GM19099 (cell line): ENCODE data around the gene SUCNR1.

Source experiments
- POLR2A ChIP-seq: IDR thresholded peaks from 3 replicates; pipeline ENCODE4 v1.6.1; 2011; ENCODE audit warnings: low read depth; ENCODE audit not compliant: insufficient read length; ENCODE audit errors: extremely low read depth

The SUCNR1 gene, protein sequence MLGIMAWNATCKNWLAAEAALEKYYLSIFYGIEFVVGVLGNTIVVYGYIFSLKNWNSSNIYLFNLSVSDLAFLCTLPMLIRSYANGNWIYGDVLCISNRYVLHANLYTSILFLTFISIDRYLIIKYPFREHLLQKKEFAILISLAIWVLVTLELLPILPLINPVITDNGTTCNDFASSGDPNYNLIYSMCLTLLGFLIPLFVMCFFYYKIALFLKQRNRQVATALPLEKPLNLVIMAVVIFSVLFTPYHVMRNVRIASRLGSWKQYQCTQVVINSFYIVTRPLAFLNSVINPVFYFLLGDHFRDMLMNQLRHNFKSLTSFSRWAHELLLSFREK

DNA sequence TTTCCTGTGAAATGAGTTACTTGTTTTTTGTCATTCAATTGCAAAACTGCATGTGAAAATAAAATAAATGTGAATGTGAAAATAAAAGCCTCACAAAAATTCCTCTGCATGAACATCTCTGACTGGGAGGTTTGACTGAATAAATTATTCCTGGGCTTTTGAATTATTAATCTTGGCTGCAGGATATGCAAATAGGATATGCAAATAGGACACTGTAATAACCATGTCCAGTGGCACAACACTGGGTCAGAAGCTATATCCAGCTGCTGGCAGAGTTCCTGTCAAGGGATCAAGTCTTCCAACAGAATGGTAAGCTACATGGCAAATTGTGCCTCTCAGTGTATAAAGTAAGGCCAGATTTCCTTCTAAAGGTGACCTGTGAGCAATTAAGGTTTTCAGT is at the start of gene SUCNR1:
Gene SUCNR1, plus strand, starts transcription at position 246 of the 400 bp plus-strand sequence. CDS start 6,250 bp downstream, outside the sequence.
- TF ChIP-seq POLR2A: no peak

DNA sequence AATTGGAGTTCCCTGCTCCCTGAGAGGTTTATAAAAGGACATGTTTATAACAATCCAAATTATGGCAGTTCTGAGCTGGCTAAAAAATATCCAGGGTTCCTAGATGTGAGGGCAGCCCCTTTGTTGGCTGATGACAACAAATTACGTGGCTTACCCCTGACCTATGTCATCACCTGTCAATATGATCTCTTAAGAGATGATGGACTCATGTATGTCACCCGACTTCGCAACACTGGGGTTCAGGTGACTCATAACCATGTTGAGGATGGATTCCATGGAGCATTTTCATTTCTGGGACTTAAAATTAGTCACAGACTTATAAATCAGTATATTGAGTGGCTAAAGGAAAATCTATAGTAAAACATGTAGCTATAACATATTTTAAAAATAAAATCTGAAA is 45.6 kb upstream of the SUCNR1 start:
- TF ChIP-seq POLR2A: no peak

DNA sequence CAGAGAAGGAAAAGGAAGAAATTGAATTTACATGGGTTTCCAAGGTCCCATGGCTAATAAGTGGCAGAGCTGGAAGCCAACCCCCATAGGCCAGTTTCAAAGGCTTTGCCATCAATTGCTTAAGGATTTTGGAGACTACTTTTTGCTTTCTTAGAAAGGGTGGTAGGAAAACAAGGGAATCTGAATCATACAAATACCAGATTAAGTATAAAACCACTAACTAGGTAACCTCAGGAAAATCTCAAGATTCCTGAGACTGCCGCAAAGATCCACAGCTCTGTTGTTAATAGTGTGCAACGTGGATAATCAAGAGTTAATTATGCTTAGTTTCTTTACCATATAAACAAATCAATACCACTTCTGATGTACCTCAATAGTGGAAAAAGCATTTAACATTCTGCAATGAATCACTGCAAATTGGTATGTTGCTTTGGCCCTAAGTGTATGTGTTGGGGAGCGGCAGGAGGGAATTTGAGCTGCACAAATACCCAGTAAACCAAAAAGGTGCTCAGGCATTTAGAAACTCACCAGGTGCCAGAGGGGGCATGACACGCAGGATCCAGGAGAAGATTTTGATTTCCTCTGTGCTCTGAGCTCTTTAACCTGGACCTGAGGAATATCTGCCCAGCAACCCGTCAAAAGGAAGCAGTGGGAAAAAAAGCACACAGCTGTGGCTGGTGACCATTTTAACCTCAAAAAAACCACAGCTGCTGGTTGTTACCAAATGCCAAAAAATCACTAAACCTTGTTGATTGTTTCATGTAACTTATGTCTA is 37.5 kb upstream of the SUCNR1 start:
- no peak for TF ChIP-seq POLR2A

DNA sequence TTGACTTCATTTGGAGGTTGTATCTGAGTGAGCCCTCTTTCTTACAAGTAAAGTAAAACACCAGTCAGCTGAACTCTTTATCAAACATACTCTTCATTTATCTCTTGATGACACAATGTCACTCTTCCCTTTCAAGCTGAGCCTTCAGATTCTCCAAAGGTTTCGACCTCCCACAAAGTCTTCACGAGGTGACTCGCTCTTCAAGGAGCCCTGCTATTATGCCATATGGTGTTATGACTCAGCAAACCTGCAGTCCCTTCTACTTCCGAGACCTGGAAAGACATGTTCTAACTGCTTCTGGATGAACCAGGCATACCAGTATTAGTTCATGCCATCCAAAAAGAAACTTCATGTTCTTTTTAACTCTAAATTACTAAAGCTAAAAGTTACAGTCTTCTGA is 36.4 kb upstream of the SUCNR1 start:
- TF ChIP-seq POLR2A: no peak

DNA sequence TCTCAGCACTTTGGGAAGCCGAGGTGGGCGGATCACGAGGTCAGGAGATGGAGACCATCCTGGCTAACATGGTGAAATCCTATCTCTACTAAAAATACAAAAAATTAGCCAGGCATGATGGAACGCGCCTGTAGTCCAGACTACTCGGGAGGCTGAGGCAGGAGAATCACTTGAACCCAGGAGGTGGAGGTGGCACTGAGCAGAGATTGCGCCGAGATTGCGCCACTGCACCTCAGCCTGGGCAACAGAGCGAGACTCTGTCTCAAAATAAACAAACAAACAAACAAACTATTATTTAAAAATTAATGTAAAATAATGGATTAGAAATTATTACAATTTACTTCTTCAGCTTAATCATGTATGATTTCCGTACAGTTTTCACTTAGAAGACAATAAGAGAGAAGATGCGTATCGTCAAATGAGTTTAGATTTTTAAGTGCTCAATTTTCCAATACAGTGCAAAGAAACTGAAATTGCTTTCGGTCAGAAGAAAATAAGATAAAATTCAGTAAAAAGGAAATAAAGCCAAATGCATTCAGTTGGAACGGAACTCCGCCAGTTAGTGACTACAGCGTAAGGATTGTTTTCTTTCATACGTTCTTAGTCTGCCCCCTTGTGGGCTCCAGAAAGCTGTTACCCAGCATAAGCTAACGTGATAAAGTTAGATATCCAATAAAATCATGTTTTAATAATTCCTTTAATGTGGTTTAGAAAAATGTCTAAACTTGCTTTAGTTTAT is 34.7 kb upstream of the SUCNR1 start:
- TF ChIP-seq POLR2A: no peak

DNA sequence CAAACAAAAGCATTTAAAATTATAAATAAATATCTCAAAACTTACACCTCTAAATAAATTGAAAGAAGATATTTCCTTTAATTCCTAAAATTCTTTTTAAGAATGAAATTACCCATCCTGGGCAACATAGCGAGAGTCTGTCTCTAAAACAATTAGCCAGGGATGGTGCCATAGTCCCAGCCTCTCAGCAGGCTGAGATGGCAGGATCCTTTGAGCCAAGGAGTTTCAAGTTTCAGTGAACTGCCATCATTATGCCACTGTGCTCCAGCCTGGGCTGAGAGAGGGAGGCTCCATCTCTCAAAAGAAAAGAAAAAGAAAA is 34.2 kb upstream of the SUCNR1 start:
- TF ChIP-seq POLR2A: no peak

DNA sequence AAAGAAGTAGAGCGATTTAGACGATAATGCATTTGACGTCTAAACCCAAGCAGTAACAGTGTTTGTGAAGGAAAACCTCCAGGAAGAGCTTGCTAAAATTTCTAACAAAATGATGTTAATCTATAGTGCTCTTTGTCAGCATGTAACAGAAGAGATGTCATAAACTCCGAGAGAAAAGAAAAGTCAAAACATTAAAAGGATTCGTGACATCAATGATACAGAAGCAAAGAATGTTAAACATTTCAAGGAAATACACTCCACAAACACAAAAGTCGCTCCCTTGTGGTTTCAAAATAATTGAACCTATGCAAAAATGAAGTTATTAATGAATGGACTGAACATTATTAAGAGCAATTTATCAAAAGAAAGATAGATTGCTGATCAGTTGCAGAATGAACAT is 31.6 kb upstream of the SUCNR1 start:
- TF ChIP-seq POLR2A: no peak

DNA sequence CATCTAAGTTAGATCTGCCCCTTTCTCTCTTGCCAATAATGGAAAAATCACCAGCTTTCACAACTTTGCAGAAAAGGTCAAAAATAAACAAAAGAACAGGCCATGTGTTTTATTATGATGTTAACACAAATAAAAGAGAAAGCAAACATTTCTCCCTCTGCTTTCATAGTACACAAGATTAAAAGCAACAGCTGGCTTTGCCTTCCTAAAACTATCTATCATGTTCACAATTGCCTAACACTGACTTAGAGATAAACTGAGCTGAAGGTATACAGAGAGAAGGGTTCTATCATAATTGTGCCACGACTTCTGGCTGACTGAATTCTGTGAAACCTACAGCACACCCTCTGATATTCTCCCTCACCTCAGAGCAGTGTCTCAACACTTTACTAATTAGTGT is 30.2 kb upstream of the SUCNR1 start:
- TF ChIP-seq POLR2A: no peak

DNA sequence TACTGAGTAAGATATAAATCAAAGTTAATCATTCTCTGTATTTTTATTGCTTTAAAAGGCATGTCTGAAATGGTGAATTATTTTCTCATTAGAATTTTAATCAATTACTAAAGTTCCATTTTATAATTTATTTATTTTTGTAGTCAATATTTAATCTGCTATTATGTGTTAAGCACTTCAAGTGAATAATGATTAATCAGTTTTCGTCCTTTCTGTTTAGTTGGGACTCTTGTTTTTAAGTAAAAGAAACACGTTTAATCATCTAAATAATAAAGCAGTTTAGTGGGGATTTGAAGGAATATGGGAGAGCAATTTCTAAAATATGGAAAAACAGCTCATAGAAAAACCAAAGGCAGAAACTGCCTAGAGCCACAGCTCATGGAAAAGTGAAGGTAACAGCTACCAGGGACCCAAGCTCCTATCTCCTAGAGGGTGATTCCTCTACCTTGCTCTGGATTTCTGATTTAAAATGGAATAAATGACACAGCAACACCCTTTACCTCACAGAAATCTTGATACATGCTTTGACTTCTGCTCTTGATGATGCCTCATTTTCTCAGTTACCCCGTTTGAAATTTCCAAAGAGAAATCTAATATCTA is 28.0 kb upstream of the SUCNR1 start:
- TF ChIP-seq POLR2A: no peak

DNA sequence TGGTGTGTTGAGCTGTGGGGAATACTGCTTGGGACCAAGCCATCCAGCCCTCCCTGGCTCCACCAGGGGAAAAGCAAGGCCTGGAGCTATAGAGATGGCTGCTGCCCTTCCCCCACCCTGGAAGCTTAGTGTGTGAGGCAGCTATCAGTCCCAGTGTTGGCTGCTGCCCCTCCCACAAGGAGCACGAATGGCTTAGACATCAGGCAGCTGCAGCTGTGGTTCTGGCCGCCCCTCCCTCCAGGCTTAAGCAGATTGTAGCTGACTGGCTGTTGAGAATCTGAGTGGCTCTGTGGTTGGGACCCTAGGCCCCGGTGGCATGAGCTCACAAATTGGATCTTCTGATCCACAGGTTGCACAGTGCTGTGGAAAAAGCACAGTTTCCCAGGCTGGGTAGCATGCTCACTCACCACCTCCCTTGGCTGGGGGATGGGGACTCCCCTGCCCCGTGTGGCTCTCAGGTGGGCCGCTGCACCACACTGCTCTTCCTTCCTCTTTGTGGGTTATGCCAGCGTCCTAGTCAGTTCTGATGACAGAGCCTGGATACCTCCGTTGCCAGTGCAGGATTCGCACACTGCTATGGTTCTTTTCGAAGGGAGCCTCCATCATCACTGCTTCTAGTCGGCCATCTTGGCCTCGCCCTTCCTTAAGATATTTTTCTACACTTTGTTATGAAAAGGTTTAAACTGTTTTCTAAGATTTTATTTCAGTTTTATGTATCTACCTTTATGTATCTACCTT is 21.2 kb upstream of the SUCNR1 start:
- TF ChIP-seq POLR2A: no peak

DNA sequence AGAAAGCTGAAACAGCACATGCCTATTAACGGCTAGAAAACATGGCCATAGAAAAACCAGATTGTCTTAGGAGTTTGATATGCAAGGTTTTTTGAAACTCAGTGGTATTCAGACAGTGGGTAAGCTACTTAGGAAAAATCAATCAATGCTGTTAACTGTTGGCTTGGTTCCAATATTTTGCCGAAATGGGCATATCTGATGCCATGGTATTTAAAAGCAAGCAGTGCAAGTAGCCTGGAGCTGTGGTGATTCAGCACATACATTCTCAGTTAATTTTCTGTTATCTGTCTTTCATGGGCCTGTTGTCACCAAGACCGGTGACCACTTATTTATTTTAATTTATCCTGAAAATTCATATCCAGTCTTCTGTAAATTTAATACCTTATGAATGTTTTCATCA is 17.3 kb upstream of the SUCNR1 start:
- no peak for TF ChIP-seq POLR2A

DNA sequence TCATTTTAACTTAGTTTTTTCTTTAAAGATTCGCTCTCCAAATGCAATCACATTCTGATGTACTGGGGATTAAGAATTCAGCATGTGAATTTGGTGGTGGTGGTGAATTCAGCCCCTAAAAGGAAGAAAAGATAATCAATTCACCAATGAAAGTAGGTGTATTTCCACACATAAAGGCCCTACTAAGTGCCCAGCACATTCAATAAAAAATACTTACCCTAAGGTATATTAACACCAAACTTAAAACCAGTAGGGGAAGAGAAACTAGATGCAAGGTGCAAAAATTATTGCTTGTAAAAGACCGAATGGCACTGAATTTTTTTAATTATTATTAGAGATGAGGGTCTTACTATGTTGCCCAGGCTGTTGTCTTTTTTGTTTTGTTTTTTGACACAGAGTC is 16.8 kb upstream of the SUCNR1 start:
- no peak for TF ChIP-seq POLR2A

DNA sequence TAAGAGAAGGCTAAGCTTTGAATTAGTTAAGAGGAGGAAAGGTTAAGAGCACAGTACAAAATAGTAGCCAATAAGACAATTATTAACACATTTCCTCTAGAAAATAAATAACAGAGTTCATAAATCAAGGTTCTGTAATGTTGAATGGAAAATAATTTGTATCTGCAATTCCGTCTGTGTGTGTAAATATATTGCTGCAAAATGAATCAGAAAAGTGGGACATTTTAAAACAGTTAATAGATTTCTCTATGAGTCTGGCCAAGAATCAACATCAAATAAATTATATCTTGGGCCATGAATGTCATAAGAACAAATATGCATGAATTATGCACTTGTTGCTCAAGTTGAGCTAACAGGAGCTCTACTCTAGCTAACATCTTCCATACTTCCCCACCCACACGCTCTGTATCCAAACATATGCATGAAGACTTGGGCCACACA is 14.2 kb upstream of the SUCNR1 start:
- TF ChIP-seq POLR2A: no peak

DNA sequence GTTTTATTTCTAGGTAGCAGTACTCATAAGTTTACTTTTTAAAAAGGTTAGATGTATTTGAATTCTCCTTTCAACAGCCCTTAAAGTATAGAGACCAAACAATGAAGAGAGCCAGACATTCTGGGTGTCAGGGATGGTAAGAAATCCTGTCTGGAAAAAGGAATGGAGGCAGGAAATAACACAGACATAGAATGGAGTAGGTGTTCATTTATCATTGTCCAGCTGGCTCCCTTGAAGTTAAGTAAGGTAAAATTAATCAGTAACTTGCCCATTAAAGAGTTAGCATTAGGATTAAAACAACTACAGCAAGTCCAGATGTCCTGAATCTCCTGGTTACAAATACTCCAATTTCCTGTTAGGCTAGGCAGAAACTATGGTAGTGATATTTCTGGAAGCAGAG is 13.5 kb upstream of the SUCNR1 start:
- TF ChIP-seq POLR2A: no peak

DNA sequence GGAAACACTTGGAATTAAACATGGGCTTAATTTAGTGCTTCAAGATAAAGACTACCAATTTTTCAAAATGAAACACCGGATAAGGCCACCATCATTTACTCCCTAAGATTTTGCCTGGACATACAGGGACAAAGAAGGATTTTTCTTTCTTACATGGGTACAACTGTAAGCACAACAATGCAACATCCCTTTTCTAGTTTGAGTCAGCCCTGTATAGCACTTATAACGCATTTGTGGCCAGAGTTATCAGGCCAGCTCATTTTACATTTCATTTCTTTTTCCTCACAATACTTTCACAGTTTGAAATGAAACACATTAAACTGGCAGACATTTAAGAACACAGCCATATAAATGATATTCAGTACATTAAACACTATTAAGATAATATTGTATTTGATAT is 9.8 kb upstream of the SUCNR1 start:
- TF ChIP-seq POLR2A: no peak
